DMS53 (cell line): ENCODE data around the gene HAUS2.
"Not testable (repeated sequence)": the region's sequence is repeated elsewhere in the genome, so short reads cannot be mapped to it uniquely, and the experiment has no call there.

ENCODE experiments used
- DNase-seq: peaks from one replicate; lab custom pipeline; 2025; lab: John Stamatoyannopoulos, UW

Gene HAUS2

GRCh38 chr15:42576040-42576594 lies 27.5 kb downstream of the HAUS2 start:
- peak; percentile 24 for DNase-seq

- no peak for DNase-seq
These were observed 28.1 kb downstream of the HAUS2 start for GRCh38 chr15:42576776-42577175.

- DNase-seq, result peak; percentile 7
These were observed 28.9 kb downstream of the HAUS2 start for GRCh38 chr15:42577514-42578031.

- no peak for DNase-seq
These were observed 30.4 kb downstream of the HAUS2 start for GRCh38 chr15:42578984-42579537.

- peak; percentile 90 for DNase-seq
These were observed 32.7 kb downstream of the HAUS2 start for GRCh38 chr15:42581272-42581730.

GRCh38 chr15:42582569-42583375 lies 34.1 kb downstream of the HAUS2 start:
- DNase-seq, result no peak

- no peak for DNase-seq
These were observed 35.6 kb downstream of the HAUS2 start for GRCh38 chr15:42584031-42584765.

GRCh38 chr15:42590619-42591237 lies 42.1 kb downstream of the HAUS2 start:
- no peak for DNase-seq

GRCh38 chr15:42591238-42591934 lies 42.7 kb downstream of the HAUS2 start:
- DNase-seq, result peak; percentile 64

GRCh38 chr15:42592716-42593115 lies 44.1 kb downstream of the HAUS2 start:
- DNase-seq, result no peak

- no peak for DNase-seq
These were observed 44.5 kb downstream of the HAUS2 start for GRCh38 chr15:42593143-42593542.

GRCh38 chr15:42594095-42594494 lies 45.5 kb downstream of the HAUS2 start:
- DNase-seq, result no peak

- no peak for DNase-seq
These were observed 47.1 kb downstream of the HAUS2 start for GRCh38 chr15:42595626-42596240.

GRCh38 chr15:42601316-42601715 lies 52.7 kb downstream of the HAUS2 start:
- DNase-seq, result not testable (repeated sequence)

- DNase-seq, result no peak
These were observed 53.9 kb downstream of the HAUS2 start for GRCh38 chr15:42602501-42602900.

- DNase-seq, result no peak
These were observed 55.3 kb downstream of the HAUS2 start for GRCh38 chr15:42603978-42604377.

GRCh38 chr15:42604894-42605744 lies 56.5 kb downstream of the HAUS2 start:
- DNase-seq, result no peak

GRCh38 chr15:42605796-42606195 lies 57.2 kb downstream of the HAUS2 start:
- no peak for DNase-seq

GRCh38 chr15:42608110-42608531 lies 59.5 kb downstream of the HAUS2 start:
- no peak for DNase-seq
